Stimulated activated CD4-positive, alpha-beta T cell treated with anti-CD3 and anti-CD28 coated beads, Interleukin-4, amount 100 ng/mL, for 1 hour (primary cell): Measurements from ENCODE around the gene PRKG1.

Source experiments
- DNase-seq: peaks from one replicate; pipeline ENCODE4 v3.0.0-alpha.2; 2020

Gene PRKG1

DNA sequence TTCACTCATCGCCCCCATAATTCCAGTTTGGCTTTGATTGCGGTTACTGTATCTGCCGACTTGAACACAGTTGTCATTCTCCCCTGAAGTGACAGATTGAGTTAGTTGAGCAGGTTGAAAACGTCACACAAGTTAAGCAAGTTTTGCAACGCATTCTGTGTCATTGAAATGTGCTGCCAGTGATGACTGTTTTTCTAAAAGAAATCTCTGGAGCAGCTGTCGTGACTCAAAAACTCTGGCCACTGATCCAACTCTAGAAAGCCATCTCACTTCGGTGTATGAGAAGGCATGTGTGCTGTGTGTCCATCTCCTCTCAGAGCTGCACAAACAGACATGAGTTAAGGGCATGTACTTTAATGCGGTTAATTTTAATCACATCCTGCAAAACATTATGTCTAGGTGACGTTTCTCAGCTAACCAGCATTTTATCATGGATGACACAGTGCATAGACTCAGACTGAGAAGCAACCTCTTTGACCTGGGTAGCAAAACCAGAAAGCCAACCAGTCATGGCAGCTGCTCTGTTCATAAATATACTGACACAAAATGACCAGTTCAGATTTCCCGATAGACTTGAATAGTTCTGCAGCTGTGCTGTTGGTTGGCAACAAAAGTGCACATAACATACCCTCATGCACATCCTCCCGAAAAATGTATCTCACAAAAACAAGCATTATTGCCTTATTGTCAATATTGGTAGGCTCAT is 555.8 kb downstream of the PRKG1 start:
- no peak for DNase-seq

DNA sequence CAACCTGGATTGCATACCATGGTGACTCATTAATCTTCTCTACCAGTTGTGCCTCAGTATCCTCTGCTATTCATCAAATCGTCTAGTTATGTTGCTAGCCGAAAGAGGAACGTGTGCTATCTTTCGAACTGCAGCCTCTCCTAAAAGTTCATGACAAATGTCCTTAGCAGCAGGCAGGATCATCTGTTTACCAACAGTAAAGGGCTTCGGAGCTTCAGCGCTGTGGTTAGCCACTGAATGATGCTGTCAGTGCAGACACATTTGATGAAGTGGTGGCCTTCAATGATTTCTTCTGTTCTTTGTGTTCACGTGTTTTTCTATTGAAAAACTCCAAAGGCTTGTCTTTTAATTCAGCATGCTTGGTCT is 556.3 kb downstream of the PRKG1 start:
- no peak for DNase-seq

DNA sequence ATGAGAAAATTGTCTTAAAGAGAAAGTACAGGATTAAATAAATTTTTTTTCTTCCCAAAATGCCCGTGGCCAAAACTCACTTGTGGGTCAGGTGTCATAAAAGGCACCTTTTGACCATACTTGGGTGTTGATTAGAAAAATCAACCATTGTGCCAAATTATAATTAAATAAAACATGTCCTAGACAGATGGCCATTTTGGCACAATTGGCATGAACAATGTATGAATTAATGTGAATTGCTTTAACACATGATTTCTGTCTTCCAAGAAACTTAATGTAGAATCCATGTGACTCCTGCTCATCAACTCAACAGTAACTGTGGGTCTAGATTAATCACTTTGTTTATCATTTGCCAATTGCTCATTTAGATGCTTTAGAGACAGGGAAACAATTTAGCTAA is 561.1 kb downstream of the PRKG1 start:
- DNase-seq, result no peak

DNA sequence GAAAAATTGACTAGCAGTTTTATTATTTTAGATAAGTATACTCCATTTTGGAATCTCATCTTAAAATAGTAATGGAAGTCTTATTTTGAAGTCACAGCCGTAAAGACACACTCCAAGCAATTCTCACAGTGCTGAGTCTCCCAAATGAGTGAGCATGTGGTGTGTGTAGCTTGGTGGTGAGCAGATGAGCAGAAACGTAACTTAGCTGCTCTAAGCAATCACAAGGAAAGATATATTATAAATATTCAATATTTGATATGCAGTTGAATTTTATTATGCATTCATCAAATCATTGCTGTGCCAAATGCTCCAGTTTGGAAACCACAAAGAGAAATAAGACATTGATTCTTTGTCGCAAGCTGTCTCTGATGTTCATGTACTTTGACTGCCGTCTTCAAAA is 563.9 kb downstream of the PRKG1 start:
- DNase-seq, result no peak

DNA sequence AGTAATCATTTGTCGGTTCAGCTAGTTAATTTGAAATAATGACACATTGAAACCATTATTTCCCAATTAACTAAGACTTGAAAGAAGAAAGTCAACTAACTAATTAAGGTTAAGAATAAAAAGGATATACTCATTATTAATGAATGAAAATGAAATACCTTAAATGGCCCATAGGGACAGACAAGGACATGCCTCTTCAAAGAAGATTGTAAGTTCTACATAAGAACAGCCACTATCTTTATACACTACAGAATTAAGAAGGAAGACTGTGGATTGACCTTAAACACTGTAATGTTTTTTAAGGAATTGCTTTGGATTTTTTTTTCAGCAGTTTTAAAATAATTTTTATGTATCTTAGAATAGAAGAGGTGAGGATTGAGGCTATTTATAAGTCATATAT is 564.5 kb downstream of the PRKG1 start:
- no peak for DNase-seq

DNA sequence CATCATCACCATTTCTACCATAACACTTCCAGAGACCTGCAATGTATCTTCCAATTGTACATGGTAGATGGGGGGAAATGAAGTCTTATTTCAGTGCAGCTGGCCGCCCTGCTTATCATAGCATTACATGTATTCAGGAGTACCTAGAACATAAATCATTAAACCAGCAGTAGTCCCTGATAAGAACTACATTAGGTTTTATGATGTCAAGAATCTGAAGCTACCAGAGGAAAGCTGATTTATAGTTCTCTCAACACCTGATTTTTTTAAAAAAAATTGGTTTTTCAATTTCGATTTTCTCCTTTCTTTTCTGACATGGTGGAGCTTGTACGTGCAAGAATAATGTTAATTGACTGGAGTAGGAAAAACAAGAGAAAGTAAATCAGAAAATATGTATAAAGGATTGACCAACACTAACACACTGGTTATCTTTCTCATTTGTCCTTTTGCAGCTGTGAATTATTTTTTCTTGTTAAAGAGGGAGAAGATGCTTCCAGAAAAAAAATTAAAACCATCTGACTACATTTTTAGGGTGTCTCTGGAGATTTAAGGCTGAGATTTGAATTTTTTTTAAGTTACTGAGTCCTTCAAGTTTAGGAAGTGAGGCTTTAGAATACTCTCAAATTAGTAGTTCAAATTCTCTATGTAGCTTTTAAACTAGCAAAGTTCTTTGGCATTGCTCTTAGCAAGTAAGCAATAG is 566.0 kb downstream of the PRKG1 start:
- no peak for DNase-seq

DNA sequence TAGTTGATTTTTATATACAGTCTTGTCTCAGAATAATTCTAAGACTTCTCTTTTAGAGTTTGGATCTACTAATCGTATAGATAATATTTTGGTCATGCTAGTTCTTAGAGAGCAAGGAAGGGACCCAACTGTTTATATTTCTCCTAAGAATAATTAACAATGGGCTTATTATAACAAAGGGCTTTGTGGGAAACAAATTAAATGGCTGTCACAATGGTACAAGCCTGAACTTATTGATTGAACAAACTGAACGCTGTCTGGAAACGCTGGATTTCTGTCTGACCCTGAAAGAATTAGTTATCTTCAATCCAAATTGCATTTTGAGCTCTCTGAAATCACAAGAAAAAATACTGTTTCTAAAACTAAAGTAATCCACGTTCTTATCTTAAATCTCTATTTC is 568.3 kb downstream of the PRKG1 start:
- DNase-seq, result no peak

DNA sequence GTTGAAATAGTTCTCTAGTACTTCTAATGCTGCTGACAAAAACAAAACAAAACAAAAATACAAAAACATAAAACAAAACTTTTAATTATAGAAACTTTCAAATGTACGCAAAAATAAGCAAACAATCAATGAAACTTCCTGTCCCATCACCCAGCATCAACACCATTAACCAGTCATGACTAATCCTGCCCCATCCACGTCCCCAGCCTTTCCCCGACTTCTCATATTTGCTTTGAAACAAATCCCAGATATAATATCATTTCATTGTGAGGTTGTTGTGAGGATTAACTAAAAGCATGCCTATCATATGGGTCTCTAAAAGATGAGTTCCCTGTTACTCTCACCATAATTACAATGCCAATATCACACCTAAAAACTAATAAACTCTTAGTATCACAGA is 569.4 kb downstream of the PRKG1 start:
- DNase-seq, result no peak

DNA sequence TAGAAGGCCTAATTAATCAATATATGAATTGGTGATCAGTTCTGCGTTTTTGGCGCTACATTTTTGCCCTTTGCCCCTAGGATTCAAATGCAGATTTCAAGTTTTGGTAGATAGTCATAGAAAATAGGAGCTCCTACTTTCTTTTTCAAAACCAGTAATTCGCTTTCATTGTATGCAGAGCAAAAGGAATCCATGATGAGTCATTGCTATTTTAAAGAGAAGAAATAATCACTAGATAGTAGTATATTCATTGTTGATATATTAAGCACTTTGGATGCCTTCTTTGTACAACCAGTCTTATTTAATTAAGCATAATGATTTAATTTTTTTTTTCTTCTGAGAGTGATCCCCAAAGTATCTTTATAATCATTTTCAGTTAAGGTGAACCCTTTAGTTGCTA is 574.8 kb downstream of the PRKG1 start:
- DNase-seq, result no peak

DNA sequence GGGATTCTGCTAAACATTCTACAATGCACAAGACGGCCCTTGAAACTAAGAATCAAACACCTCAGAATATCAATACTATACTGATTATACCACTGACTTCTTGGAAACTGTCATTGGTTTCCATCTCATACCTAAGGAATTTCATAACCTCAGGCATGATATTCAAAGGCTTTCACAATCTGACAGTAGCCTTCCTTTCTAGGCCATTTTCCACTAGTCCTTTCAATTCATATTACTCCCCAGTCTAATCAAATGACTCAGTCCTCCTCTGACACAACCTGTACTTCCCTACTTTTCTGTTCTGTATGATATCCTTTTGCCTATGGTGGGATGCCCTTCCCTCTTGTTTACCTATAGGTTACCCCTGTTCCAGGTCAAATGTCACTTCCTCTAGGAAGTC is 576.8 kb downstream of the PRKG1 start:
- no peak for DNase-seq

DNA sequence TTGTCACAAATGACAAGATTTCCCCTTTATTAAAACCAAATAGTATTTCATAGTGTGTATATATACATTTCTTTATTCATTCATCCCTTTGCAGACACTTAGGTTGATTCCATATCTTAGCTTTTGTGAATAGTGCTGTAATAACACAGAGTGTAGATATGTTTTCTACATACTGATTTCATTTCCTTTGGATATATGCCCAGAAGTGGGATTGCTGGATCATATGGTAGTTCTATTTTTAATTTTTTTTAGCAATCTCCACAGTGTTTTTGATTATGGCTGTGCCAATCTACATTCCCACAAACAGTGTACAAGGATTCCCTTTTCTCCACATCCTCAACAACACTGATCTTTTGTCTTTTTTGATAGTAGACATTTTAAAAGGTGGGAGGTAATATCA is 578.7 kb downstream of the PRKG1 start:
- DNase-seq, result no peak

DNA sequence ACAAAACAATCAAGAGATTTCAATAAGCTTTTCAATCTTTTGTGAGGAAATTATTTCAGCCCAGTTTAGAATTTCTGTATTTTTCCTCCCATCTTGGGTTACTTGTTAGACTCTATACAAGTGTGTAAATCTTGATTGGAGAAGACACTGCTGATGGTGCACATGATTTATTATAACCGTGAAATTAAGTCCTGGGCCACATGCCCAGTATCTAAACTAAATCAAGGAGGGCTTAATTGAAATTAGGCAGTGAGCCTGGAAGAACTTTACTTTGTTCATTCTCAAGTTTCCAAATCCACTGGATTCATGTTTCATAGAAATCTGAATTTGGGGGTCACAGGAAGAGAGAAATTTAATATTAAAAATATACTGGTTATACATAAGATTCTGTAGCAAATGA is 580.6 kb downstream of the PRKG1 start:
- no peak for DNase-seq

DNA sequence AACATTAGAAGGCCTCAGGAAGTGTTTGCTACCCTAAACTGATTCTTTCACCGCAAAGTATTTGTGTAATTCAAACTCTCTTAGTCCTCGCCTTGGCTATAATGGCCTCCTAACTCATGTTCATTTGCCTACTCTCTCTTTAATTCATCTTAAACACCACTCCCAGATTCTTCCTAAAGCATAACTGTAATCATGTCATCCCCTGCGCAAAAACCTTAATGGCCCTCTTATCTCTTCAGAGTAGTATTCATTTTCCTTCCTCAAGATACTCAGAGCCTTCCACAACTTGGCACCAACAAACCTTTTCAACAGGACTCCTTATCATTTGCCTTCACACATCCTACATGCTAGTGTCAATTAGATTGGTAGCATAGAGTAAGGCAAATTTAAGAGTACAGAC is 582.2 kb downstream of the PRKG1 start:
- no peak for DNase-seq

DNA sequence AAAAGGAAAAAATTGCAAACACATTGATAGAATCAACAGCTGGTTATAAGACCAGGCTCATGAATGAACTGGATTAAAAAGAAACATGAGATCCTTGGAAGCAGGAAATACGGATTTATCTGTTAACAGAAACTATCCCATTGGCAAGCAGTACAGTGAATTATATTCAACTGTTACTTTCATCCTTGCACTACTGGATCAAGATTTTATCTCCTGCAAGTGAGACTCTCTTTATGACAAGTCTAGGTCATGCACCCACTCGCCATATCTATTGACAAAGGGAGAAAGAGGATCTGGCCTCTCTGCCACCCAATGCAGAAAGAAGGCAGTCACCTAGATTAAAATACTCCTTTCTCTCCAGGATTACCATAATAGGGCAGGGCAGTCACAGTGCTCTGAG is 583.7 kb downstream of the PRKG1 start:
- DNase-seq, result no peak

DNA sequence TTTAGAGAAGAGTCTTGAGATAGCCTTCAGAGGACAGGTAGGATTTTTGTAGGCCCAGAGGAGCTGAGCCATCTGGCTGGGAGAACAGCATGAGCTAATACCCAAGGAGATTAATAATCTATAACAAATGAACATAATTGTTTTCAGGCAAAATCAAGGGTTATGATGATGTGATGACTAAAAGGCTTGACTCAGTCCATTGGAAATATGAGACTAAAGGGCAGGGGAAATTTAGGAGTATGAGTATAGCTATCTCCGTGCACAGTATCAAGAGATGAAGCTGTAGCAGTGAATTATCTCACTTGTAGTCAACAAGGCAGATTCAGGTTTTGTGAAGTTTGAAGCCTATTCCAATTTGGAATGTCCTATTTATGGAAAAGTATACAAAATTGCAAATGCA is 585.1 kb downstream of the PRKG1 start:
- no peak for DNase-seq

DNA sequence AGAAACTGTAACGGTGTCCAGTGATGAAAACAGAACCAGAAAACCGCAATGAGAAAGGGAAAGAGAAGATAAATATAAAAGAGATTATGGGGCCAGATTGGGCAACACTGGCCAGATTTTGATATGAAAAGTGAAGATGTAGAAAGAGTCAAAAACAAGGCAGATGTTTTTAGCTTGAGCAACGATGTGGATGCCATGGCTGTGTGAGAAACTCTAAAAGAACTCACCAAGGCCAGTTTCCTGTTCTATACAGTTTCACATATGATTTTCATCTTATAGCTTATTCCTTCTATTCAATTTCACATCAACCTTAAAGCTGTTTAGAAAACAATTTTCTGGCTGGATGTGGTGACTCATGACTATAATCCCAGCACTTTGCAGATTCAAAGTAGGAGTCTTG is 588.8 kb downstream of the PRKG1 start:
- no peak for DNase-seq

DNA sequence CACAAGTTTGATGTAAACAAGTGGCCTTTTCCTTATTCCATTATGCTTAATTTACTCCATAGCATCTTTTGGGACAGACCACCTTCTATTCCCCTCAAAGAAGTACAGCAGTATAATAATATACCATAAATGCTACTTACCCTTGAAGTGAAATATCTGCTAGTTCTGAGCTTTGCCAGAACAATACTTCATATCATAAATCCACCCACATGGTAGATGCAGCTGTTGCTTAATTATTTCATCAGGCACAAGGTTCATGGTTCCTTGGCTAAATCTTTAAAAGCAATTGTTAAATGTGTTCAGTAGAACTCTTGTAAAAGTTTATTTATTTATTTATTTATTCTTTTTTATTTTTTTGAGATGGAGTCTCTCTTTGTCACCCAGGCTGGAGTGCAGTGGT is 592.2 kb downstream of the PRKG1 start:
- DNase-seq, result no peak

DNA sequence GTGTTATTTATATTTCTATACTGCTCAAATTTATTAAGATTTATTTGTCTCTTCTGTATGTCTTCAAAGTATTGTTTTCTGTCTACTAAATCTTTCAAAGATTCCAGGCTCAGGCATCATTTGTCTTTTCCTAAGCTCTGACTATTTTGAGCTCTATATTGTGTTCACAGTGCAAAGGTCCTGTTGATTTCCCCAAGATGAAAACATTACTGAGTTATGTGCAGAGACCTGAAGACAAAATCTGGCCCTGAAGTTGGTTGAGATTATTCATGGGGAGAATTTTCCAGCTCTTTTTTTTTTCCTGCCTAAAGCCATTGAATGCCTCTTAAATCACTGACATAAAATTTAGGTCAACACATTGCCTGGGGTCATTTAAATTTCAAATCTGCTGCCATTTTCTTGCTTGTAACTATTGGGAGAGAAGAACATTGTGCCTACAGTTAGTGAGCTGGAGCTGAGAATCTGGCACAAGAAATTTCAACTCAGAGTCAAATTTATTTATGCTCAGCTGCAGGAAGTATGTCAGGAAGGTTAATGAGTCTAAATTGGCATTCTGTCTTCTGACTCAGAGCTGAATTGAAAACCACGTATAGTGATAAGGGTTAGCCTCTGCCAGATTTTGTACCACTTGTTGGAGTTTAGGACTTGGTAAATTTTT is 593.5 kb downstream of the PRKG1 start:
- DNase-seq, result no peak

DNA sequence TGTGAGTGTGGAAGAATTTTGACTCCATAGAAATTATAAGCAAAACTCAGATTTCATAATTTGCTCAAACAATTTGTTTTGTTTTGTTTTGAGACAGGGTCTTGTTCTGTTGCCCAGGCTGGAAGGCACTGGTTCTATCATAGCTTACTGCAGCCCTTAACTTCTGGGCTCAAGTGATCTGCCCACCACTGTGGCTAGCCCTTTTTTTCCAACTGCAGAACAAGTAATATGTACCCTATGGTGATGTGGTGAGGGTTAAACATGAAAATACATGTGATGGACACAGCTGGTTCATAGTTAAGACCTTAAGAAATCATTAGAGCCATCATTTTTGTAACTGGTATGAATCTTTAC is 594.0 kb downstream of the PRKG1 start:
- no peak for DNase-seq

DNA sequence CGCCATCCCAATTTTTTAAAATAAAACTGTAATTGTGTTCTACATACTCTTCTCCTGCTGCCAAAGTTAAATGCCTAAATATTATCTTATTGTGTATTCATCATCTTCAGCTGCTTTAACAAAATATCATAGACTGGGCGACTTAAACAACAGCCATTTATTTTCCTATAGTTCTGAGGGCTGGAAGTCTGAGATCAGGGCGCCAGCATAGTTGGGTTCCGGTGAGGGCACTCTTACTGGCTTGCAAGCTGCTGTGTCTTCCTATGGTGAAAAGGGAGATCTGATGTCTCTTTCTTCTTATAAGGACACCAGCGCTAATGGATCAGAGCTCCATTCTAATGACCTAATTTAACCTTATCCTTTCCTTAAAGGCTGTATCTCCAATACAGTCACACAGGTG is 594.8 kb downstream of the PRKG1 start:
- DNase-seq, result no peak

DNA sequence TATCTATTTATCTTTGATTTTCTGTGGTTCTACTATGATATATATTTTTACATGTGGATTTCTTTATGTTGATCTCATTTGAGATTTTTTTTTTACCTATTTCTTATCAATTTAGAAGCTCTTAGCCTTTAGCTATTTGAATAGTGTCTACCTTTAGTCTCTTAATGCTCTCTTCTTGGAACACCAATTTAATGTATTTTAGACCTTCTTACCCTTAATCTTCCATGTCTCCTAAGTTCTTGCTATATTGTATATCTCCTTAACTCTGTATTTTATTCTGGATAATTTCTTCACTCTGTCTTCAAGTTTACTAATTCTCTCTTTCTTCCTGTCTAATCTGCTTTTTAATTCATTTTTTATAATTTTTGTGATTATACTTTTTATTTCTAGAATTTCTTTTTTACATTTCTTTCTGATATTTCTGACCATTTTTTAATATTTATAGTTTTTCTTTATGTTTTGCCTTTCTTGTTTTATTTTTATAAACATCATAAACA is 597.8 kb downstream of the PRKG1 start:
- no peak for DNase-seq

DNA sequence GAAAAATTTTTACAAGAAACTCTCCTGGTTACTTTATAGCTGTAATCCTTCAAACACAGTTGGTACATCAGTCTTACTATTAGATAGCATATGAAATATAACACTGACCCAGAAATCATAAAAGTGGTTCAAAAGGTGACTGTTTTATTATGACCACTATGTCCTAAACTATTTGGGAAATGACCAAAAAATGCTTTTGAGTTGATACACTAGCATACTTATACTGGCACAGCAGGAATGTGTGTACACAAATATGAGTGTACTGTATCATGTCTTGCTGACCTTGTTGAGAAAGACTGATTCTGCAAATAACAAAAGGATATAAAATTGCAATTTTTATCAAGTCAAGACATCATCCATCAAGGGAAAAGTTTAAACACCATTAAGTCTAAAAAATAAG is 600.8 kb downstream of the PRKG1 start:
- no peak for DNase-seq

DNA sequence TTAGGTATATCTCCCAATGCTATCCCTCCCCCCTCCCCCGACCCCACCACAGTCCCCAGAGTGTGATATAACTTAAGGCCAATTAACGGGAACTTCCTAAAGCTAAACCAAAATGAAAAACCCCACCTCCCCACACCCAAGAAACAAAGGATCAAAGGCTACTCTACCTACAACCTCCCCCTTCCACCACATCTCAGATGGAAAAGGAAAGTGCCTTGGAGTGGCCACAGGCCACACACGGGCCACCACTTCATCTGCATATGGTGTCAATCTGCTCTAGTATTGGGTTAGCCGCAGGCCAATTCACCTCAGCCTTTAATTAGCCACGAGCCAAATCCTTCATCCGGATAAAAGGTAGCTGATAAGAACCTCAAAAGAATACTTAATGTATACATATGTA is 605.6 kb downstream of the PRKG1 start:
- no peak for DNase-seq

DNA sequence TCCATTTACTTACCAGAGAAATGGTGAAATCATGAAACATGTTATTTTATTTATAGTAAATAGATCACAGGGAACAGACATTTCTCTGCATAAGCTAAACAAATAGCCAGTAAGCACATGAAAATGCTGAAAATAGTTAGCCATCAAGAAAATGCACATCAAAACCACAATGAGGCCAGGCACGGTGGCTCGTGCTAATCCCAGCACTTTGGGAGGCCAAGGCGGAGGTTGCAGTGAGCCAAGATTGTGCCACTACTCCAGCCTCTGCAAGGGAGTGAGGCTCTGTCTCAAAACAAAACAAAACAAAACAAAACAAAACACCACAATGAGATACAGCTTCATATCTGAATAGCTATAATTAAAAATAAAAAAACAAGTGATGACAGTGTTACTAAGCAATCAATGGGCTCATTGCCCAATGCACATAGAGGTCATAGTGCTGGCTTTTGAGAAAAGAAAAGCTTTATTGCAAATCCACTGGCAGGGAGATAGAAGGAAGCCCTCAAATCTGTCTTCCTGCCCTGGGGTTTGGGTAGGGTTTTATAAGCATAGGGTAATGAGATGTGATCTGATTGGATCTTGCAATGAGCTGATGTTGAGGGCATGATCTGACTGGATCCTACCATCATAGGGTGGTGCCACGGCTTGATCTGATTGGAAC is 608.9 kb downstream of the PRKG1 start:
- no peak for DNase-seq
